ENCODE results near the gene KHDC1L. TPM values are rescaled to one million over a fixed set of nuclear protein-coding genes. Genes with fewer than 3 reads are reported as not detected.

The KHDC1L gene
- polyA plus RNA-seq, 2 of the 4 experiments (the other 2 are of a cell fraction), result 0.31 to 0.49 TPM

- H3K4me3 ChIP-seq, result no peak overlapping the region
- no peak overlapping the region for H3K27ac ChIP-seq
- FAIRE-seq (no peak), ATAC-seq (no peak), DNase-seq (ENCODE audit: low read depth in 1 of 2, low spot score in 1 of 2) (no peak)
- TF ChIP-seq GATA3 (IDR thresholded peaks at IDR 0.05; ENCODE audit: borderline replicate concordance), result no peak
- TF ChIP-seq RARB (CRISPR knock-in tag; IDR thresholded peaks at IDR 0.05), result no peak
- no peak for TF ChIP-seq CHD4 (IDR thresholded peaks at IDR 0.05; ENCODE audit: borderline replicate concordance)
- TF ChIP-seq HOXA7 (CRISPR knock-in tag; IDR thresholded peaks at IDR 0.05), result no peak
- H3K4me2 ChIP-seq, result no peak overlapping the region
- ChIA-PET POLR2A (interaction anchor here (0.7 kb wide), 1 partner anchor 814 kb away, joined by 7 read pairs; no protein-coding TSS in a partner anchor), CTCF (no interaction called here)
- 46% methylated on average over 1 of the region's 1 CpG for WGBS (ENCODE audit: missing lambda C conversion rate)
- peaks cover 27% of the 10 kb centered on the region for H3K4me1 ChIP-seq
- H3K9me3 ChIP-seq, result no peaks in the 10 kb centered on the region
Measured at GRCh38 chr6:73231986-73232391, 6.7 kb upstream of the KHDC1L start.

- Histone ChIP-seq H3K27ac (no peak overlapping the region), H3K4me1 (no peaks in the 10 kb centered on the region), H3K4me3 (no peak overlapping the region), H3K4me2 (no peak overlapping the region), H3K9me3 (no peaks in the 10 kb centered on the region)
- CTCF ChIA-PET, result no interaction called here
- DNase-seq (ENCODE audit: low read depth in 1 of 2, low spot score in 1 of 2), result no peak
- FAIRE-seq, result no peak
- no peak for TF ChIP-seq REST (IDR thresholded peaks at IDR 0.05)
- no peak for TF ChIP-seq TFCP2L1 (CRISPR knock-in tag; IDR thresholded peaks at IDR 0.05)
- no peak for TF ChIP-seq HOXA7 (CRISPR knock-in tag; IDR thresholded peaks at IDR 0.05)
- TF ChIP-seq ZSCAN20 (CRISPR knock-in tag; IDR thresholded peaks at IDR 0.05), result no peak
- TF ChIP-seq MAZ (IDR thresholded peaks at IDR 0.05; ENCODE audit: borderline replicate concordance, low read depth, low read length), result no peak
- TF ChIP-seq TP53 (CRISPR knock-in tag; IDR thresholded peaks at IDR 0.05), result no peak
- no peak for TF ChIP-seq FOSL2 (IDR thresholded peaks at IDR 0.05)
- no peak for TF ChIP-seq FOSL2 (CRISPR knock-in tag; IDR thresholded peaks at IDR 0.05)
- no peak for TF ChIP-seq ESRRA (IDR thresholded peaks at IDR 0.05; ENCODE audit: borderline replicate concordance, low read length)
- no peak for TF ChIP-seq CHD4 (IDR thresholded peaks at IDR 0.05; ENCODE audit: borderline replicate concordance)
- TF ChIP-seq JUN (IDR thresholded peaks at IDR 0.05), result no peak
- TF ChIP-seq EHMT2 (IDR thresholded peaks at IDR 0.05; ENCODE audit: low read depth), result no peak
- no peak for TF ChIP-seq RARB (CRISPR knock-in tag; IDR thresholded peaks at IDR 0.05)
- TF ChIP-seq HEYL (CRISPR knock-in tag; IDR thresholded peaks at IDR 0.05), result no peak
- no peak for TF ChIP-seq RFX5 (IDR thresholded peaks at IDR 0.05)
- no peak for TF ChIP-seq ZFP36 (IDR thresholded peaks at IDR 0.05; ENCODE audit: borderline replicate concordance, partially characterized antibody)
- POLR2A ChIA-PET, result no interaction called here
- WGBS (ENCODE audit: missing lambda C conversion rate), result 85% methylated on average over 3 of the region's 3 CpGs
- no peak for ATAC-seq
Measured at GRCh38 chr6:73227606-73228255, 2.4 kb upstream of the KHDC1L start.

- Histone ChIP-seq H3K9me3 (no peaks in the 10 kb centered on the region), H3K27ac (no peak overlapping the region), H3K4me1 (no peaks in the 10 kb centered on the region), H3K4me3 (no peak overlapping the region), H3K4me2 (no peak overlapping the region)
- TF ChIP-seq RAD21 (conservative IDR thresholded peaks at IDR 0.05 in 1 of 2, IDR thresholded peaks at IDR 0.05 in 1 of 2) (no peak), CBX8 (IDR thresholded peaks at IDR 0.05) (no peak), ATOH8 (CRISPR knock-in tag; IDR thresholded peaks at IDR 0.05; ENCODE audit: low read depth) (no peak), ESRRA (IDR thresholded peaks at IDR 0.05; ENCODE audit: borderline replicate concordance, low read length) (no peak), JUNB (IDR thresholded peaks at IDR 0.05) (no peak), USF2 (IDR thresholded peaks at IDR 0.05) (no peak), ZFP36 (IDR thresholded peaks at IDR 0.05; ENCODE audit: borderline replicate concordance, partially characterized antibody) (no peak), BHLHE40 (IDR thresholded peaks at IDR 0.05; ENCODE audit: low read depth, low read length) (no peak), HES2 (IDR thresholded peaks at IDR 0.05) (no peak), EHMT2 (IDR thresholded peaks at IDR 0.05; ENCODE audit: low read depth) (no peak), HEYL (CRISPR knock-in tag; IDR thresholded peaks at IDR 0.05) (no peak), TFCP2L1 (CRISPR knock-in tag; IDR thresholded peaks at IDR 0.05) (no peak), FOXS1 (CRISPR knock-in tag; IDR thresholded peaks at IDR 0.05) (no peak), GATA3 (IDR thresholded peaks at IDR 0.05; ENCODE audit: borderline replicate concordance) (no peak), FOSL2 (IDR thresholded peaks at IDR 0.05) (no peak), FOSL2 (CRISPR knock-in tag; IDR thresholded peaks at IDR 0.05) (no peak), EP300 (IDR thresholded peaks at IDR 0.05) (no peak), HOXA7 (CRISPR knock-in tag; IDR thresholded peaks at IDR 0.05) (no peak)
- ATAC-seq (no peak), DNase-seq (ENCODE audit: low read depth in 1 of 2, low spot score in 1 of 2) (no peak), FAIRE-seq (no peak)
- ChIA-PET CTCF (no interaction called here), POLR2A (no interaction called here)
- WGBS (ENCODE audit: missing lambda C conversion rate), result 45% methylated on average over 2 of the region's 2 CpGs
Measured at GRCh38 chr6:73216859-73217258, 8.4 kb downstream of the KHDC1L start.

Data from A549 (cell line).